B cell (primary cell): ENCODE measurements around the gene RBMX.

Experiments used
- EZH2 ChIP-seq: IDR thresholded peaks from 2 replicates; pipeline ENCODE4 v1.6.1; 2012; ENCODE audit warnings: borderline replicate concordance, low read depth, mild to moderate bottlenecking, moderate library complexity, low read length; ENCODE audit not compliant: insufficient read depth, poor library complexity, severe bottlenecking
- TF ChIP-seq, protein P1 (sequence below): fragments of 200-600 bp; IDR thresholded peaks from one replicate; pipeline ENCODE4 v1.8.0; 2022; ENCODE audit warnings: antibody characterized with exemption, mild to moderate bottlenecking

DNA sequence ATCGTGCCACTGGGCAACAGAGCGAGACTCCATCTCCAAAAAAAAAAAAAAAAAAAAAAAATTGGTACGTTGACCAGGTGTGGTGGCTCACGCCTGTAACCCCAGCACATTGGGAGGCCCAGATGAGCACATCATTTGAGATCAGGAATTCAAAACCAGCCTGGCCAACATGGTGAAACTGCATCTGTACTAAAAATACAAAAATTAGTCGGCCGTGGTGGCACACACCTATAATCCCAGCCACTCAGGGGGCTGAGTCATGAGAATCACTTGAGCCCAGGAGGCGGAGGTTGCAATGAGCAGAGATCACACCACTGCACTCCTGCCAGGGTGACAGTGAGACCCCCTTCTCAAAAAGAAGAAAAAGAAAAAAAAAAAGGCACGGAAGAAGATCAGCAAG lies 24.5 kb downstream of the RBMX start:
- TF ChIP-seq, protein P1, sequence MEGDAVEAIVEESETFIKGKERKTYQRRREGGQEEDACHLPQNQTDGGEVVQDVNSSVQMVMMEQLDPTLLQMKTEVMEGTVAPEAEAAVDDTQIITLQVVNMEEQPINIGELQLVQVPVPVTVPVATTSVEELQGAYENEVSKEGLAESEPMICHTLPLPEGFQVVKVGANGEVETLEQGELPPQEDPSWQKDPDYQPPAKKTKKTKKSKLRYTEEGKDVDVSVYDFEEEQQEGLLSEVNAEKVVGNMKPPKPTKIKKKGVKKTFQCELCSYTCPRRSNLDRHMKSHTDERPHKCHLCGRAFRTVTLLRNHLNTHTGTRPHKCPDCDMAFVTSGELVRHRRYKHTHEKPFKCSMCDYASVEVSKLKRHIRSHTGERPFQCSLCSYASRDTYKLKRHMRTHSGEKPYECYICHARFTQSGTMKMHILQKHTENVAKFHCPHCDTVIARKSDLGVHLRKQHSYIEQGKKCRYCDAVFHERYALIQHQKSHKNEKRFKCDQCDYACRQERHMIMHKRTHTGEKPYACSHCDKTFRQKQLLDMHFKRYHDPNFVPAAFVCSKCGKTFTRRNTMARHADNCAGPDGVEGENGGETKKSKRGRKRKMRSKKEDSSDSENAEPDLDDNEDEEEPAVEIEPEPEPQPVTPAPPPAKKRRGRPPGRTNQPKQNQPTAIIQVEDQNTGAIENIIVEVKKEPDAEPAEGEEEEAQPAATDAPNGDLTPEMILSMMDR = no peak
- no peak for TF ChIP-seq EZH2
